ENCODE data around the gene ZNF224. TPM values are rescaled to one million over a fixed set of nuclear protein-coding genes. Genes with fewer than 3 reads are reported as not detected.

The ZNF224 gene
- total and polyA plus RNA-seq, 10 of the 15 experiments (the other 5 are each of a cell fraction or from before 2014, with no cell fraction given) = 6.8 to 39.4 (median 17.2) TPM

DNA sequence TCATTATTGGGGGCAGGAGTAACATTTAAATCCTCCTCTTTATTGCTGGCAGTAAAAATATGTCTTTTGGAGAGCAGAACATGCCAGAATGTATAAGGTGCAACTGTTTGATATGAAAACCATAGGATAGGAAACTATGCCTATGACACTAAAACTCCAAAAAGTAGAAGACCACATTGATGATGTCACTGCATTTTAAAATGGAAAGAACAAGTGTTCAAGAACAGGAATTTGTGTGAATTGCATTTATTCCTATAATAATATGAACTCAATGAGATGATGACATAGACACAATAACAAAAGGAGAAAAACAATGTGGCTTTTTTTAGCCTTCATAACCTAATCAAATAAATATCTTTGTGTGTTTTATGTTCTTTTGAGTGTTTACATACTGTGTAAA, 15.3 kb downstream of the ZNF224 start:
- Histone ChIP-seq H3K27me3 (replicated peaks in 1 of 2; ENCODE audit: control insufficient read depth in 2 of 2, insufficient read depth in 2 of 2, low read length in 1 of 2) (no peaks in the 10 kb centered on the region), H2AFZ (ENCODE audit: control insufficient read depth, low read depth, low read length) (no peak overlapping the region), H3K9me3 (replicated peaks; ENCODE audit: control insufficient read depth, insufficient read depth, low read length) (peaks cover 25% of the 10 kb centered on the region), H3K27ac (ENCODE audit: control insufficient read depth, insufficient read depth) (no peak overlapping the region), H3K4me1 (ENCODE audit: control insufficient read depth, insufficient read depth, low read length) (no peaks in the 10 kb centered on the region), H3K36me3 (ENCODE audit: control insufficient read depth in 2 of 2, insufficient read depth in 2 of 2, low read length in 1 of 2) (peaks cover 0 to 17% of the 10 kb centered on the region in 2 experiments), H4K20me1 (ENCODE audit: control insufficient read depth, insufficient read depth) (no peaks in the 10 kb centered on the region), H3K4me3 (no peak overlapping the region), H3K9ac (ENCODE audit: control insufficient read depth, insufficient read depth, low read length) (no peak overlapping the region), H3K79me2 (ENCODE audit: control insufficient read depth, insufficient read depth, low read length) (peaks cover 10% of the 10 kb centered on the region), H3K4me2 (ENCODE audit: control insufficient read depth, insufficient read depth) (no peak overlapping the region)
- ChIA-PET SMC1A (ENCODE audit: uncharacterized antibody, unreplicated experiment) (no interaction called here), POLR2A (no interaction called here), RAD21 (ENCODE audit: unreplicated experiment) (no interaction called here), CTCF (no interaction called here)
- no TSS peak for BruUV-seq (replicated peaks)
- DNase-seq (ENCODE audit: low read depth, low spot score) (no peak), ATAC-seq (no peak), FAIRE-seq (no peak)
- in situ Hi-C loops (cut with MboI) (no loop called here), intact Hi-C loops (cut with micrococcal nuclease; ENCODE audit: unreplicated experiment) (no loop called here)
- TF ChIP-seq TCF7 (IDR thresholded peaks at IDR 0.05; ENCODE audit: borderline replicate concordance) = no peak
- TF ChIP-seq SRF (IDR thresholded peaks at IDR 0.05; ENCODE audit: low read depth in 2 of 2, low read length in 2 of 2) = no peak
- TF ChIP-seq KDM1A (IDR thresholded peaks at IDR 0.05; ENCODE audit: borderline replicate concordance) = no peak
- TF ChIP-seq BHLHE40 (IDR thresholded peaks at IDR 0.05; ENCODE audit: borderline replicate concordance in 1 of 2, low read depth in 2 of 2, low read length in 1 of 2) = no peak
- no peak for TF ChIP-seq WRNIP1 (IDR thresholded peaks at IDR 0.05; ENCODE audit: borderline replicate concordance, low read depth, low read length)
- TF ChIP-seq JUNB (IDR thresholded peaks at IDR 0.05) = no peak
- no peak for TF ChIP-seq EGR1 (IDR thresholded peaks at IDR 0.05; ENCODE audit: borderline replicate concordance in 1 of 2, low read depth in 2 of 2, low read length in 2 of 2)
- TF ChIP-seq MTA2 (IDR thresholded peaks at IDR 0.05; ENCODE audit: low read depth) = no peak
- no peak for TF ChIP-seq ATF7 (IDR thresholded peaks at IDR 0.05; ENCODE audit: low read depth)
- TF ChIP-seq ETV6 (conservative IDR thresholded peaks at IDR 0.05 in 1 of 2, IDR thresholded peaks at IDR 0.05 in 1 of 2; ENCODE audit: borderline replicate concordance in 1 of 2, low read depth in 1 of 2) = no peak
- no peak for TF ChIP-seq RELA (IDR thresholded peaks at IDR 0.05; ENCODE audit: borderline replicate concordance, partially characterized antibody)
- TF ChIP-seq ZNF217 (IDR thresholded peaks at IDR 0.05) = no peak
- TF ChIP-seq IKZF1 (conservative IDR thresholded peaks at IDR 0.05) = no peak
- no peak for TF ChIP-seq HSF1 (IDR thresholded peaks at IDR 0.05; ENCODE audit: low read depth, low read length)
- TF ChIP-seq SPI1 (IDR thresholded peaks at IDR 0.05; ENCODE audit: borderline replicate concordance, insufficient read depth, low read depth, low read length) = no peak
- TF ChIP-seq, protein P1, sequence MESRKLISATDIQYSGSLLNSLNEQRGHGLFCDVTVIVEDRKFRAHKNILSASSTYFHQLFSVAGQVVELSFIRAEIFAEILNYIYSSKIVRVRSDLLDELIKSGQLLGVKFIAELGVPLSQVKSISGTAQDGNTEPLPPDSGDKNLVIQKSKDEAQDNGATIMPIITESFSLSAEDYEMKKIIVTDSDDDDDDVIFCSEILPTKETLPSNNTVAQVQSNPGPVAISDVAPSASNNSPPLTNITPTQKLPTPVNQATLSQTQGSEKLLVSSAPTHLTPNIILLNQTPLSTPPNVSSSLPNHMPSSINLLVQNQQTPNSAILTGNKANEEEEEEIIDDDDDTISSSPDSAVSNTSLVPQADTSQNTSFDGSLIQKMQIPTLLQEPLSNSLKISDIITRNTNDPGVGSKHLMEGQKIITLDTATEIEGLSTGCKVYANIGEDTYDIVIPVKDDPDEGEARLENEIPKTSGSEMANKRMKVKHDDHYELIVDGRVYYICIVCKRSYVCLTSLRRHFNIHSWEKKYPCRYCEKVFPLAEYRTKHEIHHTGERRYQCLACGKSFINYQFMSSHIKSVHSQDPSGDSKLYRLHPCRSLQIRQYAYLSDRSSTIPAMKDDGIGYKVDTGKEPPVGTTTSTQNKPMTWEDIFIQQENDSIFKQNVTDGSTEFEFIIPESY (IDR thresholded peaks at IDR 0.05) = no peak
- no peak for TF ChIP-seq E4F1 (IDR thresholded peaks at IDR 0.05; ENCODE audit: borderline replicate concordance, partially characterized antibody)
